GM12892 (cell line): ENCODE data around the gene AP3S2.

Source experiments
- DNase-seq: peaks from one replicate; pipeline ENCODE4 v3.0.0; 2011; ENCODE audit not compliant: insufficient read length
- FAIRE-seq: peaks from 2 replicates; lab custom pipeline; 2011; peaks lifted over from hg19 to GRCh38; lab: Jason Lieb, UNC
- POLR2A ChIP-seq: IDR thresholded peaks from 2 replicates; pipeline ENCODE4 v1.6.1; 2011; ENCODE audit warnings: low read depth, low read length, control low read depth
- POLR2AphosphoS5 ChIP-seq: IDR thresholded peaks from 2 replicates; pipeline ENCODE4 v1.6.1; 2011; ENCODE audit warnings: low read depth, low read length, control low read depth
- TAF1 ChIP-seq: IDR thresholded peaks from 2 replicates; pipeline ENCODE4 v1.6.1; 2011; ENCODE audit warnings: low read depth, mild to moderate bottlenecking, control low read depth, low read length, borderline replicate concordance

AP3S2 gene

GRCh38 chr15:89812847-89813320, 80.9 kb downstream of the AP3S2 start:
- TF ChIP-seq TAF1 (no peak), POLR2A (no peak), POLR2AphosphoS5 (no peak)
- DNase-seq (no peak), FAIRE-seq (no peak)

GRCh38 chr15:89812011-89812846, 81.6 kb downstream of the AP3S2 start:
- no peak for FAIRE-seq
- DNase-seq = no peak
- TF ChIP-seq POLR2A = no peak
- TF ChIP-seq POLR2AphosphoS5 = no peak
- TF ChIP-seq TAF1 = no peak

- DNase-seq (no peak), FAIRE-seq (no peak)
- TF ChIP-seq POLR2AphosphoS5 (no peak), TAF1 (no peak), POLR2A (no peak)
Measured at GRCh38 chr15:89810837-89811236, 83.0 kb downstream of the AP3S2 start.

- FAIRE-seq (no peak), DNase-seq (no peak)
- TF ChIP-seq POLR2A = no peak
- no peak for TF ChIP-seq POLR2AphosphoS5
- TF ChIP-seq TAF1 = no peak
Measured at GRCh38 chr15:89809787-89810148, 84.0 kb downstream of the AP3S2 start.

GRCh38 chr15:89809093-89809786, 84.6 kb downstream of the AP3S2 start:
- FAIRE-seq = no peak
- TF ChIP-seq POLR2A = no peak
- TF ChIP-seq TAF1 = no peak
- no peak for TF ChIP-seq POLR2AphosphoS5
- DNase-seq = no peak

GRCh38 chr15:89808160-89808870, 85.5 kb downstream of the AP3S2 start:
- FAIRE-seq = no peak
- no peak for DNase-seq
- TF ChIP-seq TAF1 (no peak), POLR2AphosphoS5 (no peak), POLR2A (no peak)

DNA sequence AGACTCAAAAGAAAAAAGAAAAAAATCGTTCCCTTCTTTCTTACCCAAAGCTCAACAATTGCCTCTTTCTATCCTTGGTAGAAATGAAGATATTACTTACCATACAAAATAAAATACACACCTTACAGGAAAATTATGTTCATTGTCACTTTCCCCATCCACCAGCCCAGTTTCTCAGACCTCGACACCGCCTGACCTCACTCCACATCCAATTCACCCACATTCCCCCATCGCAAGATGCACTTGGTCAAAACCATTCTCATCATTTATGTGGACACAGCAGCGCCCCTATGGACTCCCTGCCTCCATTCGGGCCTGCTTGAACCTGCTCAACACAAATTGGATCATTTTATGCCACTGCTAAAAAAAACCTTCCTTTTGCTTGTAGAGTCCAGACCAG, 86.1 kb downstream of the AP3S2 start:
- FAIRE-seq (no peak), DNase-seq (no peak)
- TF ChIP-seq POLR2A (no peak), POLR2AphosphoS5 (no peak), TAF1 (no peak)

DNA sequence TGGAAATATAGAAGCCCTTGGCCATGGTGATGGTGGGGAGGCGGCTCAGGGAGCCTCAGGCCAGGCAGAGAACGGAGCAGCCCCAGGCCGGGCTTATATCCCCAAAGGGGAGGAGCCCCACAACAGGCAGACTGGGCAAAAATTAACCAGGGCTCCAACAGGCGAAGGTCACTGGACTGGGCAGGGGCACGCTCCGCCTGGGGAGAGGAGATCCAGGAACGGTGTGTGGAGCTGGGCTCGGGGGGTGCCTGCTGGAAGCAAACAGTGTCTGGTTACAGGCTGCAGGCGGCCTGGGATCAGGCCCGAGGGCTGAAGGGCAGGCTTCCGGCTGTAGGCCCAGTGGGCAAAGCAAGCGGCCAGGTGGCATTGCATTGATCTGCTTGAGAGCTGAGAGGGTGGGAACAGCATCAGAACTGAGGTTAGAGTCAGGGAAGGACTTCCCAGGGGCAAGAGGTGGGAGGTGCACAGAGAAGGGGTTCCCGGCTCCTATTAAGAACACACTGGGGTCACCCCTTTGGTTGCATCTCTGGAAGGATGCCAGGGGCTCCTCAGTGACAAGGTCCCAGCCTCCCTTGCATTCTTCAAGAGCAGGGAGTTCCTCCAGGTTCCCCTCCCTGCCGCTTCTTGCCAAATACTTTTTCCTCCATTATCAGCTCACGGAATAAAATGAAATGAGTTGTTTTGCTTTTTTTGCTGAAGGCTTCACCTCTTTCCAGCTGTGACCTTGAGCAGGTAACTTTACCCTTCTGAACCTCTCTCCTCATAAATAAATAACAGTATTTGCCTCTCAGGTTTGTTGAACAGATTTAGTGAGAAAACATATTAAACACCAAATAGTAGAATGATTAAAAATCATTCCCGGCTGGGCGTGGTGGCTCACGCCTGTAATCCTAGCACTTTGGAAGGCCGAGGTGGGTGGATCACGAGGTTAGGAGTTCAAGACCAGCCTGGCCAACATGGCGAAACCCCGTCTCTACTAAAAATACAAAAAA, 86.9 kb downstream of the AP3S2 start:
- DNase-seq = no peak
- no peak for TF ChIP-seq TAF1
- no peak for TF ChIP-seq POLR2AphosphoS5
- TF ChIP-seq POLR2A = no peak
- FAIRE-seq = no peak

DNA sequence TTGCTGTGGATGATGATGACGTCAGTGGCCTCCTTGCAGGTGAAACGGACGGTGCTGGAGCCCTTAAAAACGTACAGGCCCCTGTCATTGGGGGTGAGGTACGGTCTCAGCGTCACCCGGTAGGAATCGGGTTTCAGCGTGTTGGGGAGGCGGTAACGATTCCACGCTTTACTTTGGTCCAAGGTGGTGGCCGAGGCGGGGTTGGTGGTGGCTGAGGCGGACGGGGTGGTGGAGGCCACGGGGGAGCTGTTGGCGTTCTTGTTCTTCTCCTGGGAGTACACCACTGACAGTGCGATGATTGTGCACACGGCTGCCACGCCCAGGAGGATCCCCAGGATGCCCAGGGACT, 87.6 kb downstream of the AP3S2 start:
- DNase-seq = no peak
- FAIRE-seq = no peak
- no peak for TF ChIP-seq POLR2A
- TF ChIP-seq POLR2AphosphoS5 = no peak
- no peak for TF ChIP-seq TAF1

- no peak for TF ChIP-seq POLR2A
- TF ChIP-seq POLR2AphosphoS5 = no peak
- no peak for TF ChIP-seq TAF1
- FAIRE-seq (no peak), DNase-seq (no peak)
Measured at GRCh38 chr15:89805241-89806209, 88.3 kb downstream of the AP3S2 start.
